RPMI7951 (cell line): ENCODE data around the gene NACAD. TPM values are rescaled to one million over a fixed set of nuclear protein-coding genes. Genes with fewer than 3 reads are reported as not detected.
"Not testable (repeated sequence)": the region's sequence is repeated elsewhere in the genome, so short reads cannot be mapped to it uniquely, and the experiment has no call there.

Experiments used
- DNase-seq: peaks from one replicate; pipeline ENCODE4 v3.0.0-alpha.2; 2012; ENCODE audit warnings: low read depth
- total RNA-seq: library from RNA; depleted of rRNA; stranded (reverse); fragments of >200 nt; shearing (Covaris generic); gene quantifications from 2 replicates; pipeline ENCODE4 v1.2.3, GENCODE V29; 2014

NACAD gene
- total RNA-seq, 1 experiment from 2014 or later: 0.24 TPM

DNA sequence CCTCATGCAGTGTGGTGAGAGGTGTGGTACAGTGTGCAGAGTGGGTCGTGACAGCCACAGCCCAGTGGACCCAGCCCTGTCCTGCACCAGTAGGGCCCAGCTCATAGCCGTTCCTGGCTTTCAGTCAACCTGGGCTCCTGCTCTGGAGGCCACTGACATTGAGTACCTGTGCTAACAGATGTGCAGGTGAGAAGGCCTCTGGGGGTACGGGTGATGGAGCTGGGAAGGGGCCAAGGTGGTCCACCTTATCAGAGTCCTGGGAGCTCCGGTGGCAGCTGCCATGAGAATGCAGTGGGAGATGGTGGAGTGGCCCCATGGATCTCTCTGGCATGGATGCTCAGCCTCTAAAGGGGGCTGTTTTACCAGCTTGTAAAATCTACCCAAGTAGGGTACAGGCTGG lies 28.8 kb upstream of the NACAD start:
- no peak for DNase-seq

DNA sequence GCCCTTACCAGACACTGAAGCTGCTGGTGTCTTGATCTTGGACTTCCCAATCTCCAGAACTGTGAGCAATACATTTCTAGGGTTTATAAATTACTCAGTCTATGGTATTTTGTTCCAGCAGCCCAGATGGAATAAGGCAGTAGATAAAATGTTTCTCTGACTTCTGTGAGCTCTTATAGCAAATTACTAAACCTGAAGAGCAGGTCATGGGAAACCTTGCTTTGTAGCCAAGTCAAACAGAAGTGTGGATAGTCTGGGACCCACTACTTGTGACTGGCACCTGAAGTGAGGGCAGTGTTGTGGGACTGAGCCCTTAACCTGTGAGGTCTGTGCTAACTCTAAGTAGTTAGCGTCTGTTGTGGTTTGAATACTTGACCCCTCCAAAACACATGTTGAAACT lies 27.3 kb upstream of the NACAD start:
- DNase-seq: no peak

DNA sequence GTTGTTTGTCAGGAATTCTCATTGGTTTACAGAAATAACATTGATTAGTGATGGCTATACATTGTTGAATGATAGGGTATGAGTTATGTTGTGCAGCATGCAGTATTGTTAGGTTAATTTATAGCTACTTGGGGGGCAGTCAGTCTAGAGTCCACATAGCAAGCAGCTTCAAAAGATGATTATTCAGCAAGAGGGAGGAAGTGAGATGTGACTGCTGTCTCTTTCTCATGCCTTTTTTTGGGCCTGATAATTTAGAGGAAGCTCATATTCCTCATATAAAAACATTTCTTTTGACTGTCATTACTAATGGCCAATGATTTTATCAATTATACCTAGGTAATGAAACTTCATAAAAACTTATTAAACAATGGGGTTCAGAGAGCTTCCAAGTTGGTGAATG lies 26.2 kb upstream of the NACAD start:
- DNase-seq: no peak

DNA sequence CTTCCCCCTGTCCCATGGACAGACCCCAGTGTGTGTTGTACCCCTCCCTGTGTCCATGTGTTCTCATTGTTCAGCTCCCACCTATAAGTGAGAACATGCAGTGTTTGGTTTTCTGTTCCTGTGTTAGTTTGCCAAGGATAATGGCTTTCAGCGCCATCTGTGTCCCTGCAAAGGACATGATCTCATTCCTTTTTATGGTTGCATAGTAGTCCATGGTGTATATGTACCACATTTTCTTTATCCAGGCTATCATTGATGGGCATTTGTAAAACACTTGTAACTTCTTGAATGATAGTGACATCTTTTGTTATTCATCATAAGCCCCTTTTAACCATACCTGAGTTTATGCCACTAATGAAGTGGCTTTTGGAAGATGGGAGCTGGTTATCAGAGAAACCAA lies 25.5 kb upstream of the NACAD start:
- DNase-seq: not testable (repeated sequence)

DNA sequence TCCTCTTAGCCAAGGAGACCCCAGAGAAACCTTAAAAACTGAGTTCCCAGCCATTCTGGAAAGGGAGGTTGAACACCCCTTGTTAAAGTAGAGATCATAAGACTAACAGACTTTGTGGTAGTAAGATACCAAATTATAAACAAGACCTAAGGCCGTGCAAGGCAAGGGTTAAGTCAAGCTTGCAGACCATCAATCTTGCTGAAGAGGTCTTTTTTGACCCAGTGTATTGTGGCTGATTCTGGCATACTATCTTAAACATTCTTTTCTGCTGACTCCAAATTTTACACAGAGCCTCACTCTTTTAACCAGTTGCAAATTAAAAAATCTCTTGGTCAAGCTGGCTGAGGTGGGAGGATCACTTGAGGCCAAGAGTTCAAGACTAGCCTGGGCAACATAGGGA lies 23.9 kb upstream of the NACAD start:
- DNase-seq: peak; percentile 48

DNA sequence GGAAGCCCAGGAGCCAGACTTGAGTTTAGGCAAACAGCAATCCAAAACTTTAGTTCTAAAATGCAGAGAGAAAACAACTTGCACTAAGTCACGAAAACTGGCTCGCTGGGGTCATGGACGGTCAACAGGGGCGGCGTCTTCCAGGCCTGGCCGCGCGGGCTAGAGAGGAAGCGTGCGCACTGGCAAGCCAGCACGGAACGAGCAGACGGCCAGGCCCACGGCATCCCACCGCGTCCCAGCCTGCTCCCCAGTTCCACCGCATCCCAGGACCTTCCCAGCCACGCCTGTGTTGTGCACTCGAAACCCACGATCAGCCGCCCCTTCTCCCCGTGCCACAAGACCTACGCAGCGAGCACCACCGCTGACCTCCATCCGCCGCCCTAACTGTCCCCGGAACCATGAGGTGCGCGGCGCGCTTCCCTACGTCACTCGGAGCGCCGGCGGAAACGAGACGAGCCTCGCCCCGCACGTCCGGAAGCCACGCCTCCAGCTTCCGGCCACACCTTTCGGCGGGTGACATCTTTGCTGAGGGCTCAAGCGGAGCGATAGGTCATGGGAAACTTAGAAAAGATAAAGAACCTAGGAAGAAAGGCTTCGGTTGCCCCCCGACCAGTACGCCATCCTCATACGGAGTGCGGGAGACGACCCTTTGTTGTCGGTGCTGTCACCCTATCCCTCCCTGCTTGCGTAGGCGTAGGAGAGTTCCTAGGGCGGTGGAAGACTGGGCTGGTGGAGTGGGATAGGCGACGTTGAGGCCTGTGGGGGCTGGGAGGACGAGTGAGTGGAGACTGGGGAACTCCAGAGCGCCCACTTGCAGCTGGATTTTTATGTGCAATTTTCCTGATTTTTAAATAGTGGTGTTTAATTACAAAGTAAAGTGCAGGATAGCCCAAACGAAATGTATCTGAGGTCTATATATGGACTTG lies 22.8 kb upstream of the NACAD start, which contains the start of gene TBRG4:
TBRG4 (minus strand) TSS at position 400 of the 926 bp plus-strand sequence. CDS start 2,460 bp downstream, outside the sequence.
- DNase-seq: peak; percentile 96

DNA sequence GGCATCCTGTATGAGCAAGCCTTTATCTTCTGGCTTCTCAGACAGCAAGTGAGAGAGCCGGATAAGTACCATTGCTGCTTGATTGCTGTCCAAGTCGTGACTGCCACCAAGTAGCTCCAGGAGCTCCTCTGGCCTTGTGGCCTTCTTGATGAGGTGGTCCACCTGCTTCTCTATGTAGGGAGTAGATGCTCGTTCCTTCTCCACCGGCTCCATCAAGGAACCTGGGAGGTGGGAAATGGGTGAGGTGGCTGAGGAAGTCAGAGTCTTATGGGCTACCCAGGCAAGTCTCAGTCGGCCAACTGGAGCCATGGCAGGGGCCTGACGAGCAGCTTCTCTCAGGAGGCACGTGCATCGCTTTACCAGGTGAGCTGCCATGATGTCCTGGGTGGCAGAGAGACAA lies 20.1 kb upstream of the NACAD start:
- no peak for DNase-seq

DNA sequence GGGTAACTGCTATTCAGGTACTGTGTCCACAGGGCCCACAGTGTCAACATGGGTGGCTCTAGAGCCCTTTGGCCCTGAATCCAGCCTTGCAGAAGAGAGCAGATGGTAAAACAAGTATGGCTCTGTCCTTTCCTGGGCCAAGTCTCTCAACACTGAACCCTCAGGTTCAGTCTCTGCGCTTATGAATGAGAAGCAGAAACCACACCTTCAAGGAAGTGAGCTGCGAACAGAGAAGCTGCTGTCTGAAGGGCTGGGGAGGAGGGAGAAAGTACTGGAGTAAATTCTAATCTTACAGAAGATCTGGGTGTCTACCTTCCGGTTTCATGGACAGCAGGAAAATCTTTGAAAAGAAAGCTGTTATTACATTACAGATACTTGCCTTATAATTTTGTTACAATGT lies 18.6 kb upstream of the NACAD start:
- DNase-seq: no peak

DNA sequence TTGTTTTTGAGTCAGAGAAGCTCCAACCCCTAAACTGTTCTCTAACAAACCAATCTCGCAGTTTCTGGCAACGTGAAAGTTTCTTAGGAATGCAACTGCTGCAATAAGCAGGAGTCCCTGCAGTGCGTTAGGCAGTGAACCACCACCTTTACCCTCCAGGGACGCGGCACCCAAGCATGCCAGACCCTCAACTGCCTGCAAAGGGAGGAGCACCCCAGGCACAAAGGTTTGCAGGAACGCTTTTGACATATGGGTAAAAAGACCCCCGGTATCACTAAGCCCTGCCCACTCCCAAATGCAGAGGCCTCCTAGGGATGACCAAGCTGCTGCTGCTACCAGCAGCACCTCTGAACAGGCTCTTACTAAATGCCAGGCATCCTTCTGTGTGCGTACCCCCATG lies 18.1 kb upstream of the NACAD start:
- no peak for DNase-seq

DNA sequence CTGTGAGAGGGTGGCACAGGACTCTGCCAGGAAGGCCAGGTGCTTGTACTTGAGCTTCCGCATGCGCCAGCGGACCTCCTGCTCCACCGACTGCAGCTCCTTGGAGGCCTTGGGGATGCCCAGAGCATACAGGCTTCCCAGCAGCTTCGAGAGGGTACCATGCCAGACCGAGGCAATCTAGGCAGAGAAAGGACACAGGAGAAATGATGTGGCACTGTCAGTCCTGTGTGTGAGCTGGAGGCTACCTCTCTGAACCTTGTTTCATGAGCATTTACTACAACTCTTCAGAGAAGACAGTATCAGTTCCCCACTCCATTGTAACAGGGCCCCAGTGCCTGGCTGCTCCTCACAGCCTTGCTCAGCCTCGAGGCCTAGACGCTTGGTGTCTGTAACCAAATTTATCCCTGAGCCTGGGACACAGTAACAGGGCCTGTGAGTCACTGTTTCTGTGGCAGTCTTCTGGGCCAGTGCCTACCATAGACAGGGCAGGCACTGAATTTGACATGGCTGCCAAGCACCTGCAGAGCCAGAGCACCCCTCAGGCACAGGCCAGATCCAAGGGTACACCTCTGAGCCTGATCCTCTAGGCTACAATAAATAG lies 16.9 kb upstream of the NACAD start:
- no peak for DNase-seq

DNA sequence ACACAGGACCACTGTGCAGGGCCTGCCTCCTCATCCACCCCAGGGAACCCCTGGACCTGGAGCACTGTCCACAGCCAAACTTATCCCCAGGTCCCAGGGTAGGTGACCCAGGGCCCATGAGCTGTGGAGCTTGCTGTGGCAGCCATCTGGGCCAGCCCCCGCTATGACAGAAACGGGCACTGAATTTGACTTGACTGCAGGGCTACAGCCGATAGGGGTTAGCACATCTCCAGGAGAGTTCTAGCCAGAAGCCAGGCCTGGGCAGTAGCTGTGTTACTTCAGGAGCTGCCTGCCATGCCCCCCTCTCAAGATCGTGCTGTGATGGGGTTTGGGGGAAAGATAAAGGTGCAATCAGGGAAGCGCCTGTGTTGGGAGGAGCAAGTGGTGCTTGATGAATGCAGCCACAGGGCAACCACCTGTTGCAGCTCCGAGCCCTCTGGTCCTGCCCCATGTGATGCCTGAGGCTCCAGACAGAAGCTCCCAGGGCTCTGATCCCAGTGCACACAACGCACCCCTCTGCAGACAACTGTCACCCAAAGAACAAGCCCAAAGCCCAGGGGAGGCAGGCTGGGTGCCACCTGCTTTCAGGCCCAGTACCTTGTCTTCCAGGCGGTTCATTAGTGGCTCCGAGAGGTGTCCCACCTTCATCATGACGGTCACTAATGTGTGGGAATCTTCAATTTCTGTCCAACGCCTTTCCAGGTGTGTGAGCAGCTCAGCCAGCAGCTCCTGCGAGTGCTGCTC lies 16.2 kb upstream of the NACAD start:
- no peak for DNase-seq

DNA sequence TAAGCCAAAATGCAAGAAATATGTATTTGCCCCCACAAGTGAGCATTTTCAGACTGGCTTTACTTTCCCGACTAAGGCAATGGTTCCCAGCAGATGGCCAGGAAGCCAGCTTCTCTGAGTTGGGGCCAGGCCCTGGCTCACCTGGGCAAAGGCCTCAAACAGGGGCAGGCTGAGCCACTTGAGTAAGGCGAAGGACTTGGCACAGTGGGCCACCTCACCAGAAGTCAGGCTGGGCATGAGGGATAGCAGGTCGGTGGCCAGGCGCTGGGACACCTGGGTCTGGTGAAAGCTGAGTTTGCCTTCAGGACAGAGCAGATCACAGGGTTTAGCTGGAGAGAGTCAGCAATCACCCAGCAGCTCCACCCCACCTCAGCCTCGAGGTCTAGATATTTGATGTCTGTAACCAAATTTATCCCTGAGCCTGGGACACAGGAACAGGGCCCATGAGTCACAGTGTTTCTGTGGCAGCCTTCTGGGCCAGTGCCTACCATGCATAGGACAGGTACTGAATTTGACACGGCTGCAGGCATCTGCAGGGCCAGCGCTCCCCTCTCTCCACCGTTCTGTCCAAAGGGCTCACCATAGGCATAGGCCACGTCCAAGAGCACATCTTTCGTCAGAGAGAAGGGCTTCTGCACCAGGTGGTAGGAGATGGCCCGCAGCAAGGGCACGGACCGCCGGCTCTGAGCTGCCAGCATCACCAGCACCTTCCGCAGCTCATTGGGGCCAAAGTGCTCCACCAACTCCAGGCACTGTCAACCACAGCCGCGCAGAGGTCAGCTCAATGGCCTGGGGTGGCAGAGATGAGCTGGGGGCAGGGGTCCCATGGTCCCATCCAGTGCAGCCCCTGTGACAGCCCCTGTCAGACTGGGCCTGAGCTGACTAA lies 15.4 kb upstream of the NACAD start:
- DNase-seq: no peak

DNA sequence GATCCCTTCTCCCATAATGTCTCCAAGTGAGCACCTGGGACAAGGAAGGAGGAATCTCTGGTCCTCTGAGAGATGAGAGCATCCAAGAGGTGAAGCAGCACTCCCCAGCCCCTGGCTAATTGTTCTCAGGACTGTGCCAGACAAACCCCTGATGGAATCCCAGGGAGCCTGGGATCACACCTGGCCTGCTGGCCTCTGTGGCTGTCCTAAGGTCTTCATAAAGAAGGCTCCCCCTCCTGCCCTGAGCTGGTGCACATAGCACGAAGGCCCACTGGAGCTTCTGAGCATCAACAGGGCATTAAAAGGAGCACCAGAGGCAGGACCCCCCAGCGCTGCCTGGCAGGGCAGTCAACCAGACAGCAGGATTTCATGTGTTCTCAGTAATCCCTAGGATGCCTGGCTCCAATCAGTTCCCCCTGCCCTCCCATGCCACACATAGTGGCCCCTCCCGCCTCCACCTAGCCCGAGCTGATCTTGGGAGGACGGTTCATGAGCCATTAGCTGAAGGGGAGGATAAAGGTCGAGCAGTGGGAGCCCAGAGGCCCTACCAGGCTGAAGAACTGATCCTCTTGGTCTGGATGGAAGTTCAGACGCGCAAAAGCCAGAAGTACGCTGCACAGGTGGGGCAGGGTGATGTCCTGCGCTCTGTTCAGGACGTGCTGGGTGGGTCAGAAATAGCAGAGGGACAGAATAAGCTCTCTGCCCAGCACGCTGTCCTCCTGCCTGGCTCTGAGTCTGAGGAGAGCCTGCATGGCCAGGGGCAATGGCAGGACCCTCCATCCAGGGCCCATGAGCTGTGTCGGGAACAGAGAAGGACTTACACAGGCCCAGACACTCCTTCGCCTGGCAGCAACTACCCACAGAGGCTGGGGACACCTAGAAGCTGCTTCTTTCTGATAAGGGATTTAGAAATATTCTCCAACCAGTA lies 14.3 kb upstream of the NACAD start:
- no peak for DNase-seq

DNA sequence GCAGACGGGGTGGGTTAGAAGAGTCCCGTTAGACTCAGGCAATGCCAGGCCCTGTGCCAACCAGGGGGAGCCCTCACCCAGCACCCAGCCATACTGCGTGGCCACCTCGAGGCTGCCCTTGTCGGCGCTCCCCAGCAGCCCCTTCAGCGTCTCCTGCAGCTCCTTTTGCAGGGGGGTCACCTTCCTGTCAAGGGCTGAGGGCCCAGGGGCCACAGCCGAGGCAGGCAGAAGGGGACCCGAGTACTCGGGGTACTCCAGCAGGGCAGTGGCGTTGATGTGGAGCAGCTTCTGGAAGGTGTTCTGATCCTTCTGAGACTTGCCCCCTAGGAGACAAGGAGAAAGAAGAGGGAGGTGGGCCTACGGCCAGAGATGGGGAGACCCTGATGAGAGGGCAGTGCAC lies 13.0 kb upstream of the NACAD start:
- DNase-seq: no peak

DNA sequence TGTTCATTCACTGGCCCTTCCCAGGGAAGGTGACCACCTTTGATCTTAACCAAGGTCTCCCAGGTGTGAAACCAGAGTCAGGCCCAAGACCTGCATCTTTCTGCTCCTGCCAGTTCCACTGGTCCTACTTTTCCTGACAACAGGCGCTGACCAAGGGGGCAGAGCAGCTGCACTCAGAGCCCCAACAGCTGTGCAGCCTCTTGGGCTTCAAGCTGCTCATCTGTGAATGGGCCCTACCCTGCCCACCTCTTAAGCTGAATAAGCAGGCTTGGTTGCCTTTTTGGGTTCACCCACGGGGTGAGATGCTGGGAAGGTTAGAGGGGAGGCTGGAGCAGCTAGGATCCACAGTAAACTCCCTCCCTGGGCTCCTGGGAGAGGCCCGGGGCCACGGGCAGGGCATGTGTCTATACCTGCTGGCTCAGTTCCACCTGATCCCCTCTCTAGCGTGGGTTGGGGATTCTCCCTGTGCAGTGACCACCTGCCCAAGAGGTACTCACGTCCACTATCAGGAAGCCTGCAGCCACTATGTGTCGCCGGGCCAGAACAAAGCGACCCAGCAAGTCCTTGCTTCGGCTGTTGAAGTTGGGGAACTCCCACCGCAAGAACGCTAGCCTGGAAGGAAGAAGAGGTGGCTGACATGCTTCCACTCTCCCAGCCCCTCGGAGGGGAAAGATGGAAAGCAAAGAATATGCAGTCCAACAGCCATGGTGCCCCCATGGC lies 12.2 kb upstream of the NACAD start:
- DNase-seq: no peak

DNA sequence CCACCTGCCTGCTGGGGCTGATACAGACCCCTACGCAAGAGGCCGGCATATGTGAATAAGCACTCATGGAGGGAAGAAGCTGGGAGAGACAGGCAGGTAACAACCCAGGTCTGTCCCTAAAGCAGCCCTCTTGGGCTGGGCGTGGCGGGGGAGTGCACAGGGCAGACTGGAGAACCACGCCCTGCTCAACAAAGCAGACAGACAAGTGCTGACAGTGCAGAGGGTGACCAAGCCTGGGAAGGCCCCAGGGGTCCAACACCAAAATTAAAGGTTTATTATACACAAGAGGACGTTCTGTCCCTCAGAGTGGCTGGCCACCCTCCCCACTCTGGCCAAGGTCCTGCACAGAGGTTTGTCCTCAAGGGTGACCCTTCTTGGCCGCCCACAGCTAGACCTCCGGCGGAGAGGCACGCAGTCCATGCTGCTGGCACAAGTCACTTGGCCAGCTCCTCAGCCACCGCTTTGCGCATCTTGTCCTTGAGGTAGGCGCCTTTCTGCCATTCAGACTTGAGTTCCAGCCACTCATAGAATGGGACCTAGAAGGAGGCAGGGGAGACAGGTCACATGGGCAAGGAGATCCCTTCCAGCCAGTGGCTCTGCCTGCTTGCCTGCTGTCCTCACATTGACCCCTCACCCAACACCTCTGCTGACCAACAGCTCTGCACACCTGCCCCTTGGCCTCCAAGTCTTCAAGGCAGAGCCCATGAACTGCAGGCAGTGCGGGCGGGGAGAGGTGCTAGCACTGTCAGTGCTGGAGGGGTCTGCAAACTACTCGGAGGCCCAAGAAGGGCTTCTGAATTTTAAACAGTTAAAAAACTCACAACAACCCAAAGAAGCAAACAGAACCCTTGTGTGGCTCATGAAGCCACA lies 11.4 kb upstream of the NACAD start:
- DNase-seq: no peak

DNA sequence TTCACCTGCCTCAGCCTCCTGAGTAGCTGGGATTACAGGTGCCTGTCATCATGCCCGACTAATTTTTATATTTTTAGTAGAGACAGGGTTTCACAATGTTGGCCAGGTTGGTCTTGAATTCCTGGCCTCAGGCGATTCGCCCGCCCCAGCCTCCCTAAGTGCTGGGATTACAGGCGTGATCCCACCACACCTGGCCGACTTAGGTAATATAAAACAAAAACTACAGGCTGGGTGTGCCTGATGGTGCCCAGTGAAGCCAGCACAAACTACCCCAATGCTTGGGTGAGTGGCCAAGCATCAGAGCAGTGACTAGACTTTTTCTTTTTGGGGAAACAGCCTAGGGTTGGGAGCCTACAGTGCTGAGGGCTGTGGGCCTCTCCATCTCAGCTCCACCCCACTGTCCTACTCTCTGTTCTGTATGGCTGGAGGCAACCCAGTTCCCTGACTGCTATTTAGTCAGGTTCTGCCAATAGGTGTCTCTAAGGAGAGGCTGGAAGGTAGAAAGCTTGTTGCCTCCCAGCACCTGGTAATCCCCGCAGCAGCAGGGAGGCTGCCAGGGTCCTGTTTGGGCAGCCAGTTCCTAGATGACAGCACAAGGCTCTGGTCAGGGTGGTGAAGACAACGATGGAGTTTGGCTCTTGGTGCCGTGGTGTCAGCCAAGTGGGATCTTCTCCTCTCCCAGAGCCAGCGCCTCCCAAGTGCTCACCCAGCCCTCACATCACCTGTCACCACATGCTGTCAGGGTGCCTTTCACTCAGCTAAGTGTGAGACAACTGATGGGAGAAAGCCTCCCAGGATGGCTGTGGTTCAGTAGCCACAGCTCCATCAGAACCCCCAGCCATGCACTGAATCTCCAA lies 10.4 kb upstream of the NACAD start:
- DNase-seq: no peak

DNA sequence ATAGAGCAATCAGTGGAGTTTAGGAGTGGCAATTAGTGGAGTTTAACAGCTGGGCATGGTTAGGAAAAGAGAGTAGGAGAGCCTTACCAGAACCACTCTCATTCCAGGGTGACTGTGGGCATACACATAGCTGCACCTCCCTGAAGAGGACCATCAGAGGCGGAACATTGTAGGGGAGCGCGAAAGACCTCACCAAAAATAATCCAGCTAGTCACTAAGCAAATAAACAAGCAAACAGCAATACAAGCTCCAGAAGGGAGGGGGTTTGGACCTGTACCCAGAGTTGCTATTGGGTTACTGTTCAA lies 4.1 kb upstream of the NACAD start:
- DNase-seq: no peak
